NCI-H128 (cell line): Measurements from ENCODE around the gene SMIM7.

ENCODE experiments used
- DNase-seq: peaks from one replicate; lab custom pipeline; 2025; ENCODE audit not compliant: unreplicated experiment; lab: John Stamatoyannopoulos, UW

Gene SMIM7

GRCh38 chr19:16623576-16623975 lies 36.4 kb downstream of the SMIM7 start:
- DNase-seq: no peak

- no peak for DNase-seq
These were observed 36.9 kb downstream of the SMIM7 start for GRCh38 chr19:16623066-16623465.

DNA sequence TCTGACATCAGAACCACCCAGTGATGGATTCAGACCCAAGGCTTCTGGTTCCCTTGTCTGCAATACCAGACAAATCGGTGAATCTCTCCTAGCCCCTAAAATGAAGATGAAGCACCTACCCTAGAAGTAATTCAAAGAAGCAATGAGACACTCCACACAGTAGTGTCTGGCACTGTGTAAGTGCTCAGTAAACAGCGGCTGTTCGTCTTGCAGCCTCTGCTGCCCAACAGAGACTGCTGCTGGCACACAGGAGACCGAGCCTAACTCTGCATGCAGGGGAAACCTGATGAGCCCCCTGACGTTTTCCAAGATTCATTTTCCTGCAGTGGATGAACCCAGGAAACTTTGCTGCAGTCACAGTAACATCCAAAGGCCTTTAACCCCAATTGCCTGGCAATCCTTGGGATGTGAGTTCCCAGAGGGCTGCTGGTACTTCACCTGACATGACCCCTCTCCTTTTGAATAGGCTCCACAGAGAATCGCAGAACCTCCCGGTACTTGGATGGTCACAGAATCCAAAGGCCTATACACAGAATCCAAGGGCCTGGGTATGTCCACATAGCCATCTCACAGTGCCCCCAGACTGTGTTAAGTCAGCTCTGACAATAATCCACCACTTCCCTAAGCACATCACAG lies 38.7 kb downstream of the SMIM7 start:
- no peak for DNase-seq

- no peak for DNase-seq
These were observed 39.4 kb downstream of the SMIM7 start for GRCh38 chr19:16620584-16620983.

DNA sequence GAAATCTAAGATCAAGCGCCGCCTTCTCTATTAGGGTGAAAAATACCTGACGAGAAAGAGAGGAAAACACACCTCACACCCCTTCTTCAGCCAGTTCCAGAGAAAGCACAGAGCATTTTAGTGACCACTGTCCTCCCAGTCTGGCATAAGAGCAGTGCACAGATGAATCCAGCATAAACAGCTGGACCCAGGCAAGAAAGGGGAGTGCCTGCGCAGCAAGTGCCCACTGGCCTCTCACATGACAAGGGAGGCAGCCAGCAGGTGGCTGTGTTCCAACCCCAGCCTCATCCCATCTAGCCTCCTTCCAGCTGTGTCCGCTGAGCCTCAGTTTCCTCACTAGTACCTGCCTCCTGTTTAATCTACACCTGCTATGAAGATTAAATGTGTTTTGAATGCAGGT lies 39.9 kb downstream of the SMIM7 start:
- DNase-seq: no peak

DNA sequence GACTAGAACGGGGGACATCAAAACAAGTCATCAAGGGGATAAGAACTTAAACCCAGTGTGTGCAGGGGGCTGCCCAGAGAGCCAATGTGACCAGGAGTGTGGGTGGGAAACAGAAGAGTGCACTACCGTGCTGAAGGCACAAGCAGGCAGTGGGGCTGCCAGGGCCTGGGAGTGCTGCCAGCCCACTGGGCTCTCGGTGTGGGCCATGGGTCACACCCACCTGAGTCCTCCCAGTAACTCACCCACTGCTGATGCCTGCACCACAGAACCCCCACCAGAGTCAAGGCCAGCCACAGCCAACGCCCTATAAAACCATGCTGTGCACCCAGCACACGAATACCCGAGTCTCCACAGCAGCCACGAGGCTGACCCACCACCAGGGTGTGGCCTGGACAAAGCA lies 40.5 kb downstream of the SMIM7 start:
- DNase-seq: no peak

DNA sequence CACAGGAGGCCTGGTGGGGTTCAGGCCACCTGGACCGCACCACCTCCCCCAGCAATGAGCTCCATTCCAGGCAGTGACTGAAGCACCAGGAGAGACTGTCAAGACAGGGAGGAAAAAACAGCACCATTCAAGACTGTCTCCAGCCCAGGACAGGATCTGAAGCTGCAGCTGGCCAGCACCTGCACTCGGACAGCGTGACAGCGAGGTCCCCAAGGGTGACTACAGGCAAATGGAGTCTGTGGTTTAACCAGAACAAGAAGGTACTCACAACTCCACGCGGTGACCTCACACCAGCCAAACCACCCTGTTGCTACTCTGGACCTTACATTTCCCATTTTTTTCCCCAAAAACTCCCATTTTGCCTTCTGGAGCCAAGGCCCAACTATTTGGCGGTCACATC lies 41.7 kb downstream of the SMIM7 start:
- no peak for DNase-seq

DNA sequence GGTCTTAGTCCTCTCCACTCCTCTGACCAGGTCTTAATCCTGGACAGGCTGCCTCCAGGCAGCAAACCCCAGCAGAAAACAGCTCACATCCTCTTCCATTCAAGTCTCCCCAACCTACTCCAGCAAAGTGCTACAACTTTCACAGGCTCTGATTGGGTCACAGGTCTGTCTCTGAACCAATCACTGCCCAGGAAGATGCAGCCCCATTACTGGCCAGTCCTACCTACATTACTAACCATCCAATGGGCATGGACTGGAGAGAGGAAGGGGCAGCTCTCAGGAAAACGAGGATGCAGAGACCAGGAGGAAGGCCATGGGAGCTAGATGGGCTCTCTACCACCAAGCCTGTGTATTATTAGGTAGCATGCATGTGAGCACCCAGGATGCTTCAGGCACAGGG lies 44.1 kb downstream of the SMIM7 start:
- DNase-seq: no peak

DNA sequence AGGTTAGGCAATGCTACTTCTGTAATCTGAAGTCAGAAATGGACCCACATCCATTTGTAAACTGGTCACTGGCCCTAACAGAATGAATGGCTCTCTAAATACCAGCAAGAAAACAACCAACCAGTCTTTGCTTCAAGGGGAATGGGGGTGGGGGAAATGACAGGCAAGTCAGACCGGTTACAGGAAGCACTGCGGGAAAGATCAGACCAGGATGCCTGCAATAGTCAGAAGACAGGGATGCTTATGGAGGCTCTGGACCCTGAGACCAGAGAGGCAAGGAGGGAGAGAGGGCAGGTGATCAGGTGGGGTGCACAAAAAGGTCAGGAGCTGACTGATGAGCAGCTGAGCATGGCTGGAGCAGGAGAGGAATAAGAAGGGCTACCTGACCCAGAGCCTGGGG lies 45.0 kb downstream of the SMIM7 start:
- no peak for DNase-seq

DNA sequence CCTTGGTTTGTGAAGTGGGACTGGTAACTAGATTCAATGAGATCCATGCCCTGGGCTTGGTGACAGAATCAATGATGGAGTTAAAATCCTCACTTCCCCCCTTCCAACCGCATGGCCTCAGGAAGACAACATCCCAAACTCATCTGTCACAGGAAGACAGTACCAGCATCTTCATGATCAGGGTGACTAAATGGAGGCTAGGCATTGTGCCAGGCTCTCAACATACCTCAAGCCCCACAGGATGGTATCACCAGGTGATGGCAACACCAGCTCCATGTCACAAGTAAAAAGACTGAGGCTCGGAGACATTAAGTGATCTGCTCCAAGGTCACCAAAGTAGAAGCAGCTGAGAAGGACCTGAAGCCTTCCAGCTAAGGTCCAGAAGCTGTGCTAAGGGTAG lies 46.1 kb downstream of the SMIM7 start:
- no peak for DNase-seq

DNA sequence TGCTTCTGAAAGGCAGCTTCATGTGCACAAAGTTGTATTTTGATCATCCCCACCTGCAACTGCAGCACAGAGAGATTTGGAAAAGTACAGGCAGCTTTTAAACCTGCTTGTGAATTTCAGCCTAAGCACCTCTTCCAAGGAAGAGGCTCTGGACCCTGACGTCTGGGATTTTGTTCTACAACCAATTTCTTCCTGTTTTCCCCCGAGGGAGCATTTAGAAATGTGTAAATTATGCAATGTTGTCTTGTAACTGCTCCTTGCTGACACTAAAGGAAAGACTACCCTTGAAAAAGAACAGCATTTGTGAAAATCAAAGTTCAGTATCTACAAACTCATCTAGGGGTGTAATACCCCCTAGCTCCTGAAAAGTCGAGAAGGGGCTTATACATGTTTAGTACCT lies 47.3 kb downstream of the SMIM7 start:
- no peak for DNase-seq

DNA sequence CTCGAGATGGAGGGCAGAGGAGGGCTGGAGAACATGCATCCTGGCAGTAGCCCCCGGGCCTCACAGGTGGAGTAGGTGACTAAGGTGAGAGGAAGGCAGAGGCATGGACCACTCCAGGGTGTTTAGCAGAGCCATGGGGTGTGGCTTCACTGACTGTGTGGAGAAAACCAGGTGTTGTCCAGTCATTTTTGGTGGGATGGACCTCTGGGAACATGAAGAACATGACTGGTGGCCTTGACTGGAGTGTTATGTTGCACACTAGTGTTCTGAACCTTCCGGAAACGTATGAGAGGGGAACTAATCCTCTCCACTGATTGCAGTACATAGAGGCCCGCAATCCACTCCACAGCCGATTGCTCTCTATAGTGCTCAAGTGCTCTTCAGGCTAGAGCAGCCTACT lies 48.8 kb downstream of the SMIM7 start:
- DNase-seq: no peak

DNA sequence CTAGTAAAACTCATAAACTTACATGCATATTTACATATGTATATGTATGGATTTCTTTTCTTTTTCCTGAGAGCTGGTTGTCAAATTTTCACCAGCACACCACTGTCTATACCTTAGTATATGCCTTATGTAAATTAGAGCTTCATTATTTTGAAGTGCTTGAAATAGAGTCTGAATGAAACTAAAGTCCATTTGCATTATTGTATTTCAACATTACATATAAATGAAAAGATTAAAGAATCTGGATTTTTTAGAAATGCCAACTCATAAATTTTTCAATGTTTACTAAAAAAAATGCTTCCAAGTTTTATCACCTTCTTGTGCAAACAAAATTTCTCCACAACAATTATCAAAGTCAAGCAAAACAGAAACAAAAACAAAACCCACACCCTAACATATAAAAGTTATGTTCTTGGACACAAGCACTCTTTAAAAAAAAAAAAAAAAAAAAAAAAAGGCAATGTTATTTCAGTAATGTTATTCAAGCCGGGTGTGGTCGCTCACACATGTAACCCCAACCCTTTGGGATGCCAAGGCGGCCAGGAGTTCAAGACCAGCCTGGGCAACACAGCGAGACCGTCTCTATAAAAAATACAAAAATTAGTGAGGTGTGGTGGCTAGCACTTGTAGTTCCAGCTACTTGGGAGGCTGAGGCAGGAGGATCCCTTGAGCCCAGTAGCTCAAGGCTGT lies 50.3 kb downstream of the SMIM7 start:
- DNase-seq: no peak

GRCh38 chr19:16608290-16608739 lies 51.6 kb downstream of the SMIM7 start:
- DNase-seq: no peak

GRCh38 chr19:16607819-16608218 lies 52.1 kb downstream of the SMIM7 start:
- DNase-seq: no peak

DNA sequence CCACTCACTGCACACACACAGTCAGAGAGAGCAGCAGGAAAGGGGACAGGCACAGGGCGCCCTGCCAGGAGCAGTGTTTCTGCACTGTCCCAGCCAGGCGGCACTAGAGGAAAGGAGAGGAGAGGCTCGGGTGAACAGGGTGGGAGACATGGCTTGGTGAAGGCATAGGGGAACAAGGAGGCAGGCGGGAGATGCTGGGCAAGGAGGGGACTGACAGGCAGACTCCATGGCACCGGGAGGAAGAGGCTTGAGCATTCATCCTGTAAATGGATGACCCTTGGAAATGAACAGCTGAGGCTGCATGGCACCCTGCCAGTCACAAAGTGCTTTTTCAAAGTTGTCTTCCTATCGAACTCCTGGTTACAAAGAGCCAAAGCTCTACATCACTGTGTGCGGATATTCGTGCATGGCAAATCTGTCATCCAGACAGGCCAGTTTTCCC lies 54.4 kb downstream of the SMIM7 start:
- no peak for DNase-seq

DNA sequence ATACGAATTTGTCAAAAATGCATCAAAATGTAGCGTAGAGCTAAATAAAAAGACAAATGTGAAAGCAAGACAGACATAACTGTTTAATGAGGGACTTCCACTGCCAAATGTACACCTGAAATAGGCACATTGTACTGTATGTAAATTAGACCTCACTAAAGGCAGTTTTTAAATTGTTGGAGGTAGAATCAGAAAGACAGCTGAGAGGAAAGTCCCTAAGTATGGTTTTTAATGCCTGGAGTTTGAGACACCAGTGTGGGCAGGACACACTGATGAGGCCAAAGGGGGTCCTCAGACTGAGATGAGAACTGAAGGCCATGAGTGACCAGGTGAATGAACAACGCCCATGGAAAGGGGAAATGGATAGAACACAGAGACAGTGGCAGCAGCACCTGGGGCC lies 54.8 kb downstream of the SMIM7 start:
- DNase-seq: no peak

DNA sequence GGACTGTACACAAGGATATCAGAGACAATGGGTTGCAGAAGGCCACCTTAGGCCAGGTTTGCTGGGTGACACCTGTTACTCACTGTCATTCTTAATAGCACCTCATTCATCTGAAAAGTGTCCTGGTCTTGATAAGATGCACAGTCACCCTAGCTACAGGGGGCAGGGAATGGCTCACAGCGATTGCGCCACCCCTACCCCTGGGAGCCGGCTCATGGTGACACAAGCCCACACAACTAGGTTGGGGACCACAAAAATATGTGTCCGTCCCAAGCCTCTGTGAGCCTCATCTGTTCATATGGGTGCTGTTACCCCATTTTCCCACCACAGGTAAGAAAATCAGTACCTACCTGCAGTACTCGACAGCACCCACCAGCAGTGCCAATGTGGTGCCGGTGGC lies 55.3 kb downstream of the SMIM7 start:
- no peak for DNase-seq

GRCh38 chr19:16603090-16603489 lies 56.9 kb downstream of the SMIM7 start:
- DNase-seq: no peak

GRCh38 chr19:16601378-16602052 lies 58.4 kb downstream of the SMIM7 start:
- no peak for DNase-seq

DNA sequence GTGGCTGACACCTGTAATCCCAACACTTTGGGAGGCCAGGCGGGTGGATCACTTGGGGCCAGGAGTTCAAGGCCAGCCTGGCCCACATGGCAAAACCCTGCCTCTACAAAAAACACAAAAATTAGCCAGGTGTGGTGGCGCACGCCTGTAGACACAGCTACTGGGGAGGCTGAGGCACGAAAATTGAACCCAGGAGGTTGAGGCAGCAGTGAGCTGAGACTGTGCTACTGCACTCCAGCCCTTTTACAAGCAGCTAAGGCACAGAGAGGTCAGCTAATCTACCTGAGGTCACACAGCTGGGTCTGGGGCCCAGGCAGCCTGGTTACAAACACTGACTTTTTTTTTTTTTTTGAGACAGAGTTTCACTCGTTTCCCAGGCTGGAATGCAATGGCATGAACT lies 59.1 kb downstream of the SMIM7 start:
- DNase-seq: no peak

DNA sequence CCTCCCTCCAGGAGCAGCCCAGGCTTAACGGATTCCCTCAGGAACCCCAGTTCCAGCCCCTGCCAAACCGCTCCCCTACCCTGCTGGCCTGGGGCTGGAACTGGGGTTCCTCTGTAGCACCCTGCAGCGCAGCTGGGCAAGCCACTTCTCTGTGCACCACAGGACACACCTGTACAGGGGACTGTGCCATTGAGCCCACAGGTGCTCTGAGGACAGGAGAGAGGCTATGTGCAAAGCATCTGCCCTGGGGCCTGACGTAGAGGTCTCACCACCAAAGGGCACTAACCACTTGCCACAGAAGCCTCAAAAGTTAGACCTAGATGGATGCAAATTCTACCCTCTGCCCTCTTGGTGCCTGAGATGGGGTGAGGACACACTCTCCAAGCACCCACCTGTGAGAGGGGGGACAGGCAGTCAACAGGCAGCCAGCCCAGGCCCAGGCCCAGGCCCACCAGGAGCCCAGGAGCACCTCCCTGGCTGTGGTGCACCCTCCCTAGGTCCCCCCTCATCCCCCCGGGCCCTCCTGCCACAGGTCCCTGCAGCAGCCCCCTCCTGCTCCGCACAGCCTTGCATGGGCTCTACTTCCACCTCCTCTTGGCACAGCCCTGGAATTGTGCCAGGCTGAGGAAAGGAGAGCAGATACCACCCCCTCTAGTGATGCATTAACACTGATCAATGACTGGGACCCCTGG lies 60.1 kb downstream of the SMIM7 start:
- no peak for DNase-seq
